ENCODE data around the gene XYLB. TPM values are rescaled to one million over a fixed set of nuclear protein-coding genes. Genes with fewer than 3 reads are reported as not detected.

XYLB gene
- total RNA-seq, 1 experiment from 2014 or later: 20.1 TPM

DNA sequence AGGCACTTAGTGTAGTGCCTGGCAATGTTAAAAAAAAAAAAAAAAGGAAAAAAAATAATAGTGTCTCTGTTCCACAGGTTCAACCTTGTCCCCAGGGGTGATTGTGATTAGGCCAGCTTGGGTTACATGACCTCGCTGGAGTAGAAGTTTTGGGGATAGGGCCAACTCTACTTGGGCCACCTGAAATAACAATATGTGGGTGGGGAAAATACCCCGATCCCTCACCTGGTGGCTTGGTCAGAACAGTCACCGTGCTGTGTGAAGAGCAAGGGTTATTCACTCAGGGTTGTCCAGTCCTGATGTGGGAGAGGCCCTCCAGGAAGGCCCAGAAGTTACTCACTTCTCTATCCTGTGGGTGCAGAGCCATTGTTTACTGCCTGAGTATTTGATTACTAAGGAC is 19.5 kb downstream of the XYLB start:
- Histone ChIP-seq H3K4me1 (no peaks in the 10 kb centered on the region), H3K36me3 (ENCODE audit: control insufficient read depth, insufficient read depth, low read length) (peaks cover 2% of the 10 kb centered on the region), H3K9me3 (no peaks in the 10 kb centered on the region), H3K27me3 (replicated peaks; ENCODE audit: control insufficient read depth, insufficient read depth, low read length) (no peaks in the 10 kb centered on the region), H3K4me3 (ENCODE audit: low read depth, low read length) (no peak overlapping the region)
- BruUV-seq (replicated peaks): no TSS peak
- TF ChIP-seq, protein P1, sequence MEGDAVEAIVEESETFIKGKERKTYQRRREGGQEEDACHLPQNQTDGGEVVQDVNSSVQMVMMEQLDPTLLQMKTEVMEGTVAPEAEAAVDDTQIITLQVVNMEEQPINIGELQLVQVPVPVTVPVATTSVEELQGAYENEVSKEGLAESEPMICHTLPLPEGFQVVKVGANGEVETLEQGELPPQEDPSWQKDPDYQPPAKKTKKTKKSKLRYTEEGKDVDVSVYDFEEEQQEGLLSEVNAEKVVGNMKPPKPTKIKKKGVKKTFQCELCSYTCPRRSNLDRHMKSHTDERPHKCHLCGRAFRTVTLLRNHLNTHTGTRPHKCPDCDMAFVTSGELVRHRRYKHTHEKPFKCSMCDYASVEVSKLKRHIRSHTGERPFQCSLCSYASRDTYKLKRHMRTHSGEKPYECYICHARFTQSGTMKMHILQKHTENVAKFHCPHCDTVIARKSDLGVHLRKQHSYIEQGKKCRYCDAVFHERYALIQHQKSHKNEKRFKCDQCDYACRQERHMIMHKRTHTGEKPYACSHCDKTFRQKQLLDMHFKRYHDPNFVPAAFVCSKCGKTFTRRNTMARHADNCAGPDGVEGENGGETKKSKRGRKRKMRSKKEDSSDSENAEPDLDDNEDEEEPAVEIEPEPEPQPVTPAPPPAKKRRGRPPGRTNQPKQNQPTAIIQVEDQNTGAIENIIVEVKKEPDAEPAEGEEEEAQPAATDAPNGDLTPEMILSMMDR (IDR thresholded peaks at IDR 0.05; ENCODE audit: insufficient read depth in 1 of 2, low read depth in 1 of 2, low read length in 1 of 2, severe bottlenecking in 1 of 2, unreplicated experiment in 1 of 2): no peak
- Mint-ChIP-seq H3K4me3 (ENCODE audit: unreplicated experiment) (no peak overlapping the region), H3K36me3 (ENCODE audit: insufficient read depth, unreplicated experiment) (peaks cover 19% of the 10 kb centered on the region), H3K4me1 (ENCODE audit: low read depth, unreplicated experiment) (no peaks in the 10 kb centered on the region), H3K9me3 (ENCODE audit: unreplicated experiment) (no peaks in the 10 kb centered on the region), H3K27ac (ENCODE audit: unreplicated experiment) (no peak overlapping the region), H3K27me3 (ENCODE audit: insufficient read depth, unreplicated experiment) (no peaks in the 10 kb centered on the region)
- ChIA-PET POLR2A (no interaction called here), CTCF (no interaction called here)
- intact Hi-C loops (cut with micrococcal nuclease; ENCODE audit: unreplicated experiment): no loop called here
- DNase-seq: no peak

GRCh38 chr3:38367779-38368178 is 21.2 kb downstream of the XYLB start:
- Mint-ChIP-seq H3K27ac (ENCODE audit: unreplicated experiment) (no peak overlapping the region), H3K9me3 (ENCODE audit: unreplicated experiment) (no peaks in the 10 kb centered on the region), H3K4me1 (ENCODE audit: low read depth, unreplicated experiment) (no peaks in the 10 kb centered on the region), H3K4me3 (ENCODE audit: unreplicated experiment) (no peak overlapping the region), H3K27me3 (ENCODE audit: insufficient read depth, unreplicated experiment) (no peaks in the 10 kb centered on the region), H3K36me3 (ENCODE audit: insufficient read depth, unreplicated experiment) (peaks cover 22% of the 10 kb centered on the region)
- Histone ChIP-seq H3K4me1 (no peaks in the 10 kb centered on the region), H3K27me3 (replicated peaks; ENCODE audit: control insufficient read depth, insufficient read depth, low read length) (no peaks in the 10 kb centered on the region), H3K36me3 (ENCODE audit: control insufficient read depth, insufficient read depth, low read length) (no peaks in the 10 kb centered on the region; the same call in 1 of the 2 replicates), H3K4me3 (ENCODE audit: low read depth, low read length) (no peak overlapping the region), H3K9me3 (no peaks in the 10 kb centered on the region)
- no TSS peak for BruUV-seq (replicated peaks)
- intact Hi-C loops (cut with micrococcal nuclease; ENCODE audit: unreplicated experiment): no loop called here
- ChIA-PET POLR2A (no interaction called here), CTCF (interaction anchor here (1.0 to 1.4 kb wide), 2 partner anchors 112 to 129 kb away, joined by 3 to 5 read pairs; partner anchors contain the start of gene EXOG)
- no peak for DNase-seq
- TF ChIP-seq, protein P1 (IDR thresholded peaks at IDR 0.05; ENCODE audit: insufficient read depth in 1 of 2, low read depth in 1 of 2, low read length in 1 of 2, severe bottlenecking in 1 of 2, unreplicated experiment in 1 of 2): no peak

DNA sequence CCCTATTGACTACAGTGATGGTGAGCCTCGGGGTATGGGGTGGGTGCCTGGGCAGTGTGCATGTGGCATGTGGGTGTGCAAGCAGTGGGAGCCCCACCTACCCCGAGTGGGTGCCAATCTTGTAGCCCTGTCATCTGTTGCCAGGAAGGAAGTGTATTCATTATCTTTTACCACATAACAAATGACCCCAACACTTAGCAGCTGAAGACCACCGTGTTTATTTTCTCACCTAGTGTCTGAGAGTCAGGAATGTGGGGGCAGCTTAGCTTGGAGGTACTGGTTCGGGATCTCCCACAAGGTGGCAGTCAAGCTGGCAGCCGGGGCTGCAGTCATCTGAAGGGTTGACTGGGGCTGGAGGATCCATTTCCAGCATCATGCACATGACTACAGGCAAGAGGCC is 21.7 kb downstream of the XYLB start:
- Histone ChIP-seq H3K36me3 (ENCODE audit: control insufficient read depth, insufficient read depth, low read length) (no peaks in the 10 kb centered on the region; the same call in 1 of the 2 replicates), H3K4me1 (no peaks in the 10 kb centered on the region), H3K4me3 (ENCODE audit: low read depth, low read length) (no peak overlapping the region), H3K27me3 (replicated peaks; ENCODE audit: control insufficient read depth, insufficient read depth, low read length) (no peaks in the 10 kb centered on the region), H3K9me3 (no peaks in the 10 kb centered on the region)
- no peaks in the 10 kb centered on the region for H3K27me3 Mint-ChIP-seq (ENCODE audit: insufficient read depth, unreplicated experiment)
- TF ChIP-seq, protein P1 (IDR thresholded peaks at IDR 0.05; ENCODE audit: insufficient read depth in 1 of 2, low read depth in 1 of 2, low read length in 1 of 2, severe bottlenecking in 1 of 2, unreplicated experiment in 1 of 2): peak in 1 of 2 experiments; percentile 41
- CTCF ChIA-PET: interaction anchor here (1.0 to 1.4 kb wide), 2 partner anchors 112 to 128 kb away, joined by 3 to 5 read pairs; partner anchors contain the start of gene EXOG
- BruUV-seq (replicated peaks): no TSS peak
- H3K4me1 Mint-ChIP-seq (ENCODE audit: low read depth, unreplicated experiment): no peaks in the 10 kb centered on the region
- POLR2A ChIA-PET: no interaction called here
- peak overlapping the region; percentile 10 for H3K27ac Mint-ChIP-seq (ENCODE audit: unreplicated experiment)
- intact Hi-C loops (cut with micrococcal nuclease; ENCODE audit: unreplicated experiment): no loop called here
- H3K4me3 Mint-ChIP-seq (ENCODE audit: unreplicated experiment): no peak overlapping the region
- H3K9me3 Mint-ChIP-seq (ENCODE audit: unreplicated experiment): no peaks in the 10 kb centered on the region
- DNase-seq: peak in 1 of 2 experiments; percentile 11
- peaks cover 27% of the 10 kb centered on the region for H3K36me3 Mint-ChIP-seq (ENCODE audit: insufficient read depth, unreplicated experiment)
